Upper lobe of left lung (tissue), 4 donors: Measurements from ENCODE around the gene PEBP1.

Source experiments
- CTCF ChIP-seq, 6 experiments: fragments of 450-650 bp in 4 of 6; fragments of 200-600 bp in 2 of 6; sonication (generic) in 2 of 6; IDR thresholded peaks; one replicate each; pipeline ENCODE4 v1.5.1; 2016 to 2019; ENCODE audit warnings: antibody characterized with exemption in 6 of 6
- EP300 ChIP-seq, 4 donors: sonication (generic); formaldehyde crosslinking; IDR thresholded peaks; one replicate each; pipeline ENCODE4 v1.5.1; 2017; ENCODE audit warnings: antibody characterized with exemption in 4 of 4, control low read depth in 2 of 4
- POLR2A ChIP-seq, 4 donors: fragments of 450-650 bp; IDR thresholded peaks; one replicate each; pipeline ENCODE4 v1.5.1; 2016 to 2017; ENCODE audit warnings: antibody characterized with exemption in 4 of 4, mild to moderate bottlenecking in 2 of 4
- POLR2AphosphoS5 ChIP-seq, 2 donors: sonication (generic); formaldehyde crosslinking; IDR thresholded peaks; one replicate each; pipeline ENCODE4 v1.5.1; 2017; ENCODE audit warnings: antibody characterized with exemption in 2 of 2

- TF ChIP-seq POLR2A (IDR thresholded peaks at IDR 0.05) (no peak), EP300 (IDR thresholded peaks at IDR 0.05) (no peak), POLR2AphosphoS5 (IDR thresholded peaks at IDR 0.05) (no peak), CTCF (IDR thresholded peaks at IDR 0.05) (no peak)
These were observed 40.0 kb downstream of the PEBP1 start for GRCh38 chr12:118175823-118176447.
